NCI-H526 treated with DMSO at 0.1 percent for 48 hours (cell line): ENCODE measurements around the gene CYP4B1.
"Not testable (repeated sequence)": the region's sequence is repeated elsewhere in the genome, so short reads cannot be mapped to it uniquely, and the experiment has no call there.

ENCODE experiments used
- DNase-seq: peaks from one replicate; lab custom pipeline; 2025; lab: John Stamatoyannopoulos, UW

CYP4B1 gene

GRCh38 chr1:46798810-46799209 lies at the start of gene CYP4B1:
TSS of gene CYP4B1 (plus strand) at chr1:46799046. CDS start at chr1:46799082, 36 bp downstream.
- DNase-seq, result no peak

DNA sequence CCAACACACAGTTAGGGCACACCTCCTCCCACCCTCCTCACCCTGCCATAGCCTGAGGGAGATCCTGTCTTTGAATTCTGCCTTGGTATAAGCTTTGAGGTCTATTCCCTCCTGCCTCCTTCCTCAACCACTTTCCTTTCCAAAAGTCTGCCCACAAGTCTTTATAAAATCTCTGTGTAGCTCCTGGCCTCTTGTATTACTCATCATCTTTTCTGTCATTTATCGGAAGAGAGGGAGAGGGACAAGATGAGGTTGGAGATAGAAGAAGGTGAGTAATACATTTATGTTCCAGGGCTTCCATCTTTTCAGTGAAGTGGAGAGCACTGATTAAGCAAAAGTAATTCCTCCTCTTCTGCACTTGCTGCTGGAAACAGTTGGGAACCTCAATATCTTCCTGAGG lies 49.4 kb upstream of the CYP4B1 start:
- DNase-seq, result no peak

DNA sequence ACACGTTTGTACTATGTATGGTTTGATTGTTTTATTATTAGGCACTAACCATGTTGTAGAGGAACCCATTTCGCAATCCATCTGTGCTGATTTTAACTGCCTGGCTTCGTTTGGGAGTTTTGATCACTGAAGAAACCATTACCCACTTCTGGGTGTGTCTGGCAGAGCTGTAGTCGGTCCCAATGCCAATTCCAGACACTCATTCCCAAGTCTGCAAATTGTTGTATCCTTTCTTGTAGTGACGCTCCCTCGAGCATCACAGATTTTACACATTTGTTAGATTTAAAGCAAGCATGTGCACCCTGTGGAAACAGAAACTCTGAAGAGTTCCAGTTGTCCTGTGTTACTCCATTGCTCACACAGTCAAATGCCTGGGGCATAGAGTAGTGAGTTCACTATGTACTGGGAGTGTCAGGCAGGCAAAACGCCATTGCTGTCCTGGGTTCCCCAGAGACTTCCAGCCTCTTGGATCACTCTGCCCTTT lies 48.9 kb upstream of the CYP4B1 start:
- DNase-seq, result no peak

DNA sequence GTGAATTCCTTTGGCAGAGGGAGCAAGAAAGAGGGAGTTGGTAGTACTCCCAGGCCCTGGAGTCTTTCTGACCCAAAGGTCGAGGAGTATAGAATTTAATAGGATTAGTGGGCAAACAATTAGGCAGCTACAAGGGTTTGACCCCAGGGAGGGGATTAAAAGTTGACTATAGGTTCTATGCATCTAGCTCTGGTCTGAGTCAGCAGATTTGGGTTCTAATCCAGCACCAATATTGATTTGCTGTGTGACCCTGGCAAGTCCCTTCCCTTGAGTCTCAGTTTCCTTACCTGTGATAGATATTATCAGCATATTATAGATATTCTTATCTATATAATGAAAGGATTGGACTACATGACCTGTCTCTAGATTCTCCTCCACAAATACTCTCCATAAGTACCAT lies 44.9 kb upstream of the CYP4B1 start:
- no peak for DNase-seq

- DNase-seq, result not testable (repeated sequence)
Measured at GRCh38 chr1:46754707-46755106, 44.1 kb upstream of the CYP4B1 start.

DNA sequence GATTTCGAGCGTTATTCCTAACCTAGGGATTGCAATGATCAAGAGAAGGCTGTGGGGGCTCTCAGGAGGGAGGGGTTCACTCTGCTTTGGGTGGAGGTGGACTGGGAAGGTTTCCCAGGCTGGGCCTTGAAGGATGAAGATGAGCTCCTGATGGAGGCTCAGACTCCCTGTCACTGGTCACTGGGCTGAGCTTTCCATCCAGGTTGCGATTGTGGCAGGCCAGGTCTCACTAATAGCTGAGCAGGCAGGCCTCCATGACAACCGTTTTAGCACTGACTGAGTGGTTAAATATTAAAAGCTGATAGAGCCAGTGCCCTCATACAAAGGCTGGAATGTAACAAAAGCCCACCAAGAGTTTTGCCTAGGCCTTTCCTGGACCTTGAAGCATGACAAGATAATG lies 43.7 kb upstream of the CYP4B1 start:
- no peak for DNase-seq

- peak; percentile 88 for DNase-seq
Measured at GRCh38 chr1:46757247-46757955, 41.4 kb upstream of the CYP4B1 start.

GRCh38 chr1:46757956-46758528 lies 40.8 kb upstream of the CYP4B1 start:
- DNase-seq, result no peak

DNA sequence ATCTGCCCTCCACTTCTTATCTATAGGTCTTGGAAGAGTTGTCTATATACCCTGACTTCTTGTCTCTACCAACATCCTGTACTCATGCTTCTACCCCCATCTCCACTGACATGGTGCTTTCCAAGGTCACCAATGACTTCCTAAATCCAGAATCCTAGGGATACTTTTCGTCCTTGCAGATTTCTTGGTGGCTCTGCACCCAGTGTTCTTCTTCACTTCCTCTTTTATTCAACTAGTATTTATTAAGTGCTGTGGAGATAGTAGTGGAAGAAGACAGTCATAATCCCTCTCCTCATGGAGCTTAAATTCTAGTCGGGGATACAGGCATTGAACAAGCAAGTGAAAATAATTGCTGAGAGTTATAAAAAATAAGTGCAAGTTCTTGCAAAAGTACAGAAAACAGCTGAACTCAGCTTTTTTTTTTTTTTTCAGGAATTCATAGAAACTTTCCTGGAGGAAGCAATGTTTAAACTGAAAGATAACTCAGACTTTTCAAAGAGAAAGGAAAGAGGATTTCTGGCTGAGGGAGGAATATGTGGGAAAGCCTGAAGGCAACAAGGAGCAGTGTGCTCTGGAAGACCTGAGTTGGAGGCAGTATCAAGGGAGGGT lies 38.2 kb upstream of the CYP4B1 start:
- no peak for DNase-seq

DNA sequence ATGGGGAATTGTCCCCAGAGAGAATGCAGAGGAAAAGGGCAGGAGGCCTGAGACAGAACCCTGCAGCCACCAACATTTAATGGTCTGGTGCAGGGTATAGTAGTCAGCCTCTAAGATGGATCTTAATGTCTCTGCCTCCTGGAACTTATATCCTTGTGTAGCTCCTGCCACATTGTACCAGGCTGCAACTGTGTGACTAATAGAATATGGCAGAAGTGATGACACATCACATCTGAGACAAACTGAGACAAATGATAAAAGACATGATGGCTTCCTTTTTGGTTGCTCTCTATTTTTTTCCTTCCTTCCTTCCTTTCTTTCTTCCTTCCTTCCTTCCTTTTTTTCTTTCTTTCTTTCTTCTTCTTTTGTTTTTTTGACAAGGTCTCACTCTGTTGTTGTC lies 37.1 kb upstream of the CYP4B1 start:
- no peak for DNase-seq

GRCh38 chr1:46764402-46764801 lies 34.4 kb upstream of the CYP4B1 start:
- DNase-seq, result no peak

DNA sequence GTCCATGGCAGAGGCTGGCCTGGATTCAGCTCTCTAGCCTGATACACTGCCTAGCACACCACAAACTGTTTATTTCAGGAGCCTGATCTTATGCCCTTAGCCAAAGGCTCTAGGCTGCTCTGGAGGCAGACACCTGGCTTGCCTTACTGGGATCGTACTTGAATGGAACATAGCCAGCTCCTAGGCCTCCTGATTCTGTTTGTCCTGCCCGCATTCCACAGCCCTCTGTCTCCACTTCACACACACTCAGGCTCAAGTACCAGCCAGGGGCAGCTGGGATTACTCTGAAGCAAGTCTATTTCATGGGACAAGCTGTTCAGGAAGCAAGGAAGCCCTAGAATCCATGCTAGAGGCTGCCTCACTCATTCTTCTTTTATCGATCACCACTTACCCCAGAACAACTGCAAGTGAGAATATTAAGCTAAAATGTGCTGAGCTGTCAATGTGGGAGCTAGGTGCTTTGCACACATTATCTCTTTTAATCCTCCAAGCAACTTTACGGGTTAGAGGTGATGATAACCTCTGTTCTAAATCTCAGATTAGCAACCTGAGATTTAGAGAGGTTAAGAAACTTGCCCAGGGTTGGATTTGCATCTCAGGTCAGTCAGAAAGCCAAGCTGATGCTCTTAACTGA lies 31.1 kb upstream of the CYP4B1 start:
- no peak for DNase-seq

DNA sequence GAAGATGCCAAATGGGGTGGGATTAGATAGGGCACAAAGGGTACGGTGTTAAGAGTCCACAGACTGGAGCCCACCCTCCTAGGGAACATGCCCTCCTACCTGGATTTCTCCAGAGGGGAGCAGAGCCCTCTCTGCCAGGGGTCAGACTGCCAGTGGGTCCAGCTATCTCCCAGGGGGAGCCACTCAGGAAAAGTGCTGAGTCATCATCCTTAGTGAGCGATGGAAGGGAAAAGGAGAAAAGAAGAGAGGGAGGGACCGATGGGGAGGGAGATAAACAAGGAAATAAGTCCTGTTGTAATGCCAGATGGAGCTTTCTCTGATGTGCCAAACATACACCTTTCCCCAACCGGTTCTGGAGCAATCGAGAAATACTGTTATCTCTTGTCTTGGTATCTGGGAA lies 30.4 kb upstream of the CYP4B1 start:
- DNase-seq, result no peak

GRCh38 chr1:46769028-46769740 lies 29.7 kb upstream of the CYP4B1 start:
- DNase-seq, result no peak

GRCh38 chr1:46770541-46770940 lies 28.3 kb upstream of the CYP4B1 start:
- DNase-seq, result no peak

DNA sequence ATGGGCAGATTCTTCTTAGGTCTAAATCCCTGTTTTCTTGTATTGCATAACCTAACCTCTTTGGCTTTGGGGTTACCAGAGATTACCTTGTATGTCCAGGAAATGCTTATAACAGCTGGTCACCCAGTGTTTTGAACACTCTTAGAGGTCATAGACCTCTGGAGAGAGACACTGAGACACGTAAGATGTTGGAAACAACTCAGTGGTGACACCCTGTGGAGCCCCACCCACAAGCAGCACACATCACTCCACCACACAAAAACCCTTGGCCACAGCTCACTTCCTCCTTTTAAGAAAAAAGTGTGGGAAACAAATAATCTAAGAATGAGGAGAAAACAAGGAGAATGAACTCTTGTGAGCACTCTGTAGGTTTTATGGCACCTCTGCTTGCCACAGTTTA lies 26.3 kb upstream of the CYP4B1 start:
- no peak for DNase-seq

DNA sequence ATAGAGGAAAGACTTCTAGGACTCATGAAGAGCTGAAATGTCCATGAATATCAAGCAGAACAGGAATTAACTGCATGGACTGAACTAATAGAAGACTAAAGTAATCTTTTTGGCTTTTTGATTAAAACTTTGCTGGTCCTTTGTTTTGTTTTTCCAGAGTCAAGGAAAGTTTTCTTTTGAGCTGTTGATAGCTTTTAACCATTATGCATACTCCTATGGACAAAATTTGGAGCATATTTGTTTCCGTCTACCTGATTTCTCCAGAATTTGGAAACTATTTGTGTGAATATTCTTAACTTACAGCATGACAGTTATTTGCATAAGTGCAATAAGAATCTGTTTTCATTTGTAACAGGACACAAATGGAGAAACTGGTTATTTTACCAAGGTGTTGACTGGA lies 24.5 kb upstream of the CYP4B1 start:
- DNase-seq, result no peak

DNA sequence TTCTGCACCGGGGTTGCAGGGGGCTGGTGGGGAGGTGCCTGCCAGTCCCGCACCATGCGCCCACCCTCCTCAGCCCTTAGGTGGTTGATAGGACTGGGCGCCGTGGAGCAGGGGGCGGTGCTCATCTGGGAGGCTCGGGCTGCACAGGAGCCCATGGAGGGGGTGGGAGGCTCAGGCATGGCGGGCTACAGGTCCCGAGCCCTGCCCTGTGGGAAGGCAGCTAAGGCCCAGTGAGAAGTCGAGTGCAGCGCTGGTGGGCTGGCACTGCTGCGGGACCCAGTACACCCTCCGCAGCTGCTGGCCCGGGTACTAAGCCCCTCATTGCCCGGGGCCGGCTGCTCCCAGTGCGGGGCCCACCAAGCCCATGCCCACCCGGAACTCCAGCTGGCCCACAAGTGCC lies 20.4 kb upstream of the CYP4B1 start:
- not testable (repeated sequence) for DNase-seq

DNA sequence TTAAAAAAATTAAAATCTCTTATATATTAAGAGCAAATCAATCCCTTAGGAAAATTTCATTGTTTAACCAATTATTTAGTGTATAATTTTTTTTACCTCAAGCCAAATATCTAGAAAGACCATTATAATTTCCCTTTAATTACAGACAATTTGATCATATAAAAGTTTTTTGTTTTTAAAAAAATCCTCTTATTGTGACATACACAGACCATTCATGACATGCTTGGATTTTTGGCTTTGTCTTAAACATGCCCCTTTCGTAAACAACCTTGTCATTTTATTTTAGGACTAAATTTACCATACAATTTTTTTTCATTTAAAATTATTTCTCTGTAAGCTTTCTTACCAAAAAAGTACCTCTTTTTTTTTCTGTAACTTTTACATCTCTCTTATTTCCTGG lies 14.2 kb upstream of the CYP4B1 start:
- DNase-seq, result no peak

GRCh38 chr1:46788634-46789033 lies 10.2 kb upstream of the CYP4B1 start:
- not testable (repeated sequence) for DNase-seq

- no peak for DNase-seq
Measured at GRCh38 chr1:46790446-46791101, 8.3 kb upstream of the CYP4B1 start.

- DNase-seq, result no peak
Measured at GRCh38 chr1:46793126-46793525, 5.7 kb upstream of the CYP4B1 start.
